ENCODE measurements around the gene CACNA1C. TPM values are rescaled to one million over a fixed set of nuclear protein-coding genes. Genes with fewer than 3 reads are reported as not detected.
A peak's percentile ranks its signal among the peaks of the same experiment; 100 is the strongest.

The CACNA1C gene
- total RNA-seq, 1 donor from 2014 or later, result 7.3 TPM

- Histone ChIP-seq H3K4me1 (ENCODE audit: control insufficient read depth in 3 of 3, insufficient read depth in 3 of 3, low read length in 3 of 3) (peaks cover 30 to 32% (median 31%) of the 10 kb centered on the region in 3 donors), H3K9ac (ENCODE audit: low read depth in 1 of 3, low read length in 3 of 3) (peak overlapping the region in 1 of 3 donors; percentile 33), H3K9me3 (ENCODE audit: control insufficient read depth in 3 of 3, low read length in 3 of 3) (no peaks in the 10 kb centered on the region), H3K27ac (ENCODE audit: low read depth, low read length) (peak overlapping the region; percentile 40), H3K4me3 (ENCODE audit: low read length in 3 of 3) (peak overlapping the region in 2 of 3 donors; percentile 2 to 20), H3K36me3 (ENCODE audit: control insufficient read depth in 3 of 3, insufficient read depth in 3 of 3, low read length in 3 of 3) (no peaks in the 10 kb centered on the region), H3K27me3 (ENCODE audit: control insufficient read depth in 3 of 3, insufficient read depth in 3 of 3, low read length in 3 of 3) (peaks cover 0 to 5% (median 0%) of the 10 kb centered on the region in 3 donors)
Measured at GRCh38 chr12:2347844-2348481, 295.2 kb downstream of the CACNA1C start.

DNA sequence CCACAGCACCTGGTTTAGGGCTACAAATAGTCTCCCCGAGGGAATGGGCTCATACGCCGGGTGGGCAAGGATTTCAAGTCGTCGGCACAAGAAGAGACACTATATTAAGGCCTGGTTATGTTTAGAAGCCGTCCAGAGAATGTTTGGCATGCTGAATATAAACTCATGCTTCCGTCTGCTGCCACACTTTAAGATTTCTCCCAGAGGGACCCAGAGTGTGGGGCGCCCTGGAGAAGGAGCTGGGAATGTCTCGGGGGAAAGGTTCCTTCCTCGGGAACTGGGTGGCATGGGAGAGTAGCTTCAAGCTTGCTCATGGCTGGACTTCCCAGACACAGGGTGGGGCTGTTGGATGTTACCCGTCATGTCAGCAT, 295.7 kb downstream of the CACNA1C start:
- peak overlapping the region; percentile 40 for H3K27ac ChIP-seq (ENCODE audit: low read depth, low read length)

GRCh38 chr12:2351161-2351560, 298.4 kb downstream of the CACNA1C start:
- Histone ChIP-seq H3K9me3 (ENCODE audit: control insufficient read depth in 3 of 3, low read length in 3 of 3) (no peaks in the 10 kb centered on the region), H3K4me1 (ENCODE audit: control insufficient read depth in 3 of 3, insufficient read depth in 3 of 3, low read length in 3 of 3) (peaks cover 41 to 56% (median 45%) of the 10 kb centered on the region in 3 donors), H3K9ac (ENCODE audit: low read depth in 1 of 3, low read length in 3 of 3) (no peak overlapping the region), H3K27ac (ENCODE audit: low read depth, low read length) (no peak overlapping the region), H3K27me3 (ENCODE audit: control insufficient read depth in 3 of 3, insufficient read depth in 3 of 3, low read length in 3 of 3) (no peaks in the 10 kb centered on the region), H3K4me3 (ENCODE audit: low read length in 3 of 3) (no peak overlapping the region), H3K36me3 (ENCODE audit: control insufficient read depth in 3 of 3, insufficient read depth in 3 of 3, low read length in 3 of 3) (no peaks in the 10 kb centered on the region)

More for the DNA sequence above, 295.7 kb downstream of the CACNA1C start:
- Histone ChIP-seq H3K4me3 (ENCODE audit: low read length in 3 of 3) (peak overlapping the region in 1 of 3 donors; percentile 20), H3K36me3 (ENCODE audit: control insufficient read depth in 3 of 3, insufficient read depth in 3 of 3, low read length in 3 of 3) (no peaks in the 10 kb centered on the region), H3K27me3 (ENCODE audit: control insufficient read depth in 3 of 3, insufficient read depth in 3 of 3, low read length in 3 of 3) (peaks cover 0 to 5% (median 0%) of the 10 kb centered on the region in 3 donors), H3K9me3 (ENCODE audit: control insufficient read depth in 3 of 3, low read length in 3 of 3) (no peaks in the 10 kb centered on the region), H3K9ac (ENCODE audit: low read depth in 1 of 3, low read length in 3 of 3) (peak overlapping the region in 1 of 3 donors; percentile 33), H3K4me1 (ENCODE audit: control insufficient read depth in 3 of 3, insufficient read depth in 3 of 3, low read length in 3 of 3) (peaks cover 30 to 36% (median 33%) of the 10 kb centered on the region in 3 donors)

- no peak overlapping the region for H3K4me3 ChIP-seq (ENCODE audit: low read length in 3 of 3)
- H3K36me3 ChIP-seq (ENCODE audit: control insufficient read depth in 3 of 3, insufficient read depth in 3 of 3, low read length in 3 of 3), result no peaks in the 10 kb centered on the region
- H3K9me3 ChIP-seq (ENCODE audit: control insufficient read depth in 3 of 3, low read length in 3 of 3), result no peaks in the 10 kb centered on the region
- H3K27me3 ChIP-seq (ENCODE audit: control insufficient read depth in 3 of 3, insufficient read depth in 3 of 3, low read length in 3 of 3), result no peaks in the 10 kb centered on the region
- no peak overlapping the region for H3K9ac ChIP-seq (ENCODE audit: low read depth in 1 of 3, low read length in 3 of 3)
- H3K27ac ChIP-seq (ENCODE audit: low read depth, low read length), result no peak overlapping the region
- peaks cover 40 to 52% (median 45%) of the 10 kb centered on the region in 3 donors for H3K4me1 ChIP-seq (ENCODE audit: control insufficient read depth in 3 of 3, insufficient read depth in 3 of 3, low read length in 3 of 3)
Measured at GRCh38 chr12:2352203-2352602, 299.4 kb downstream of the CACNA1C start.

- no peaks in the 10 kb centered on the region for H3K36me3 ChIP-seq (ENCODE audit: control insufficient read depth in 3 of 3, insufficient read depth in 3 of 3, low read length in 3 of 3)
- no peak overlapping the region for H3K27ac ChIP-seq (ENCODE audit: low read depth, low read length)
- no peak overlapping the region for H3K4me3 ChIP-seq (ENCODE audit: low read length in 3 of 3)
- H3K4me1 ChIP-seq (ENCODE audit: control insufficient read depth in 3 of 3, insufficient read depth in 3 of 3, low read length in 3 of 3), result peaks cover 32 to 43% (median 41%) of the 10 kb centered on the region in 3 donors
- H3K9ac ChIP-seq (ENCODE audit: low read depth in 1 of 3, low read length in 3 of 3), result peak overlapping the region in 1 of 3 donors; percentile 69
- H3K27me3 ChIP-seq (ENCODE audit: control insufficient read depth in 3 of 3, insufficient read depth in 3 of 3, low read length in 3 of 3), result no peaks in the 10 kb centered on the region
- no peaks in the 10 kb centered on the region for H3K9me3 ChIP-seq (ENCODE audit: control insufficient read depth in 3 of 3, low read length in 3 of 3)
Measured at GRCh38 chr12:2353281-2353680, 300.5 kb downstream of the CACNA1C start.

- no peaks in the 10 kb centered on the region for H3K36me3 ChIP-seq (ENCODE audit: control insufficient read depth in 3 of 3, insufficient read depth in 3 of 3, low read length in 3 of 3)
- H3K27me3 ChIP-seq (ENCODE audit: control insufficient read depth in 3 of 3, insufficient read depth in 3 of 3, low read length in 3 of 3), result no peaks in the 10 kb centered on the region
- H3K27ac ChIP-seq (ENCODE audit: low read depth, low read length), result no peak overlapping the region
- no peaks in the 10 kb centered on the region for H3K9me3 ChIP-seq (ENCODE audit: control insufficient read depth in 3 of 3, low read length in 3 of 3)
- H3K9ac ChIP-seq (ENCODE audit: low read depth in 1 of 3, low read length in 3 of 3), result peak overlapping the region in 1 of 3 donors; percentile 69
- peaks cover 31 to 42% (median 41%) of the 10 kb centered on the region in 3 donors for H3K4me1 ChIP-seq (ENCODE audit: control insufficient read depth in 3 of 3, insufficient read depth in 3 of 3, low read length in 3 of 3)
- H3K4me3 ChIP-seq (ENCODE audit: low read length in 3 of 3), result no peak overlapping the region
Measured at GRCh38 chr12:2353691-2354090, 300.9 kb downstream of the CACNA1C start.

DNA sequence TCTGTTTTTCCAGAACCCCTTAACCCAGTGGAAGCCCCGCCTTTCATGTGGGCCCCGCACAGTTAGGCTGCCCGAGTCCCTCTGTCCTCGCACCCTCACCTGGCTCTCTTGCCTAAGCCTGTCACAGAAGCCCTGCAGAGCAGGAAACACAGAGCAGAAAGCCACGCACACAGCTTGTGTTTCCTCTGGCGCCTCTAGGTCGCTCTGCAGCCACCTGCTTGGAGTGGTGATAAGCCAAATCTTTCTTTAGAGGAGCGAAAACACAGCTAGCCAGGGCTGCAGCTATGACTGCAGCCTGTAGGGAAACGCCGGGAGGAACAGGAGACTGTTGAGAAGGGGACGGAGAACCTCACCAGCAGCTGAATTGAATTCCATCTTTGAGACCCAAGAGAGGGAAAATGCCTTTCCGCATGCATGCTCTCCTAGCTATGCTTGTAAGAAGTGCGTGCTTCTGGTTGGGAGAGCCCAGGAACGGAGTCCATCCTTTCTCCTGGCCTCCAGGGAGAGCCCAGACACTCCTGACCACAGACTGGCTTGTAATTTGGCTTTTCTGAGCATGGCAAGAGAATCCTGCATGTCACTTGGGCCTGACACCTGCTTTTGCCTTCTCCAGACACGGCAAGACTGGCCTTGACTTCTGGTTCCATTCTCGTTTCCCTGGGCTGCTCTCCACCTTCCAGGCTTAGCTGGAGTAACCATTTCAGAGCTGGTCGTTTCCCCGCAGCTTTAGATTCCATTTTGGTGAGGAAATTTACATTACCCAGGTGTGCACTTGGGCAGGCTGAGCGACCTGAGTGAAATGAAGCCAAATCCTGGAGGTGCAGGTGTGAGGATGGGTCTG, 301.6 kb downstream of the CACNA1C start:
- no peaks in the 10 kb centered on the region for H3K9me3 ChIP-seq (ENCODE audit: control insufficient read depth in 3 of 3, low read length in 3 of 3)
- no peaks in the 10 kb centered on the region for H3K27me3 ChIP-seq (ENCODE audit: control insufficient read depth in 3 of 3, insufficient read depth in 3 of 3, low read length in 3 of 3)
- H3K36me3 ChIP-seq (ENCODE audit: control insufficient read depth in 3 of 3, insufficient read depth in 3 of 3, low read length in 3 of 3), result no peaks in the 10 kb centered on the region
- H3K9ac ChIP-seq (ENCODE audit: low read depth in 1 of 3, low read length in 3 of 3), result peak overlapping the region; percentile 36 to 69 (median 39)
- no peak overlapping the region for H3K27ac ChIP-seq (ENCODE audit: low read depth, low read length)
- peaks cover 27 to 39% (median 35%) of the 10 kb centered on the region in 3 donors for H3K4me1 ChIP-seq (ENCODE audit: control insufficient read depth in 3 of 3, insufficient read depth in 3 of 3, low read length in 3 of 3)
- H3K4me3 ChIP-seq (ENCODE audit: low read length in 3 of 3), result peak overlapping the region; percentile 16 to 70 (median 25)

- H3K9ac ChIP-seq (ENCODE audit: low read depth in 1 of 3, low read length in 3 of 3), result peak overlapping the region in 1 of 3 donors; percentile 25
- H3K27me3 ChIP-seq (ENCODE audit: control insufficient read depth in 3 of 3, insufficient read depth in 3 of 3, low read length in 3 of 3), result no peaks in the 10 kb centered on the region
- no peak overlapping the region for H3K4me3 ChIP-seq (ENCODE audit: low read length in 3 of 3)
- H3K9me3 ChIP-seq (ENCODE audit: control insufficient read depth in 3 of 3, low read length in 3 of 3), result no peaks in the 10 kb centered on the region
- peaks cover 27 to 42% (median 34%) of the 10 kb centered on the region in 3 donors for H3K4me1 ChIP-seq (ENCODE audit: control insufficient read depth in 3 of 3, insufficient read depth in 3 of 3, low read length in 3 of 3)
- H3K27ac ChIP-seq (ENCODE audit: low read depth, low read length), result no peak overlapping the region
- no peaks in the 10 kb centered on the region for H3K36me3 ChIP-seq (ENCODE audit: control insufficient read depth in 3 of 3, insufficient read depth in 3 of 3, low read length in 3 of 3)
Measured at GRCh38 chr12:2355198-2355597, 302.4 kb downstream of the CACNA1C start.

DNA sequence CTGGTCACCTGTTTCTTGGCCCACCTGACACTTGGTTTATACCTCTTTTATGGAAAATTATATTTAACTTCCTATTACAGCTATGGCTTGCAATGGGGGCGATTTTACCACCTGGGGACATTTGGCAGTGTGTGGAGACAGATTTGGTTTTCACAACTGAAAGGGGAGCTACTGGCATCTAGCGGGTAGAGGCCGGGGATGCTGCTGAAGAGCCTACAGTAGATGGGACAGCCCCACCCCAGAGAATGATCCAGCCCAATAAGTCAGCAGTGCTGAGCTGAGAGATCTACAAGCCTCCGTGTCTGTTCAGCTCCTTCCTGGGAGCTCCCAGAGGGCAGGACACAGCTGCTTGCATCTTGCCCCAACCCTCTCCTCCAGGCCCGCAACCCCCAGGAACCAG, 302.8 kb downstream of the CACNA1C start:
- H3K4me1 ChIP-seq (ENCODE audit: control insufficient read depth in 3 of 3, insufficient read depth in 3 of 3, low read length in 3 of 3), result peaks cover 27 to 41% (median 34%) of the 10 kb centered on the region in 3 donors

More for the DNA sequence above, 302.8 kb downstream of the CACNA1C start:
- no peaks in the 10 kb centered on the region for H3K36me3 ChIP-seq (ENCODE audit: control insufficient read depth in 3 of 3, insufficient read depth in 3 of 3, low read length in 3 of 3)
- H3K27ac ChIP-seq (ENCODE audit: low read depth, low read length), result no peak overlapping the region
- H3K9me3 ChIP-seq (ENCODE audit: control insufficient read depth in 3 of 3, low read length in 3 of 3), result no peaks in the 10 kb centered on the region
- no peak overlapping the region for H3K4me3 ChIP-seq (ENCODE audit: low read length in 3 of 3)
- H3K27me3 ChIP-seq (ENCODE audit: control insufficient read depth in 3 of 3, insufficient read depth in 3 of 3, low read length in 3 of 3), result no peaks in the 10 kb centered on the region
- peak overlapping the region in 1 of 3 donors; percentile 25 for H3K9ac ChIP-seq (ENCODE audit: low read depth in 1 of 3, low read length in 3 of 3)

All from skeletal muscle tissue (tissue), 4 donors.